Epidermal melanocyte (primary cell): Measurements from ENCODE around the gene CAPZA1.

Experiments
- DNase-seq: peaks from one replicate; pipeline ENCODE4 v3.0.0; 2011; ENCODE audit warnings: low spot score; ENCODE audit not compliant: insufficient read length

CAPZA1 gene

DNA sequence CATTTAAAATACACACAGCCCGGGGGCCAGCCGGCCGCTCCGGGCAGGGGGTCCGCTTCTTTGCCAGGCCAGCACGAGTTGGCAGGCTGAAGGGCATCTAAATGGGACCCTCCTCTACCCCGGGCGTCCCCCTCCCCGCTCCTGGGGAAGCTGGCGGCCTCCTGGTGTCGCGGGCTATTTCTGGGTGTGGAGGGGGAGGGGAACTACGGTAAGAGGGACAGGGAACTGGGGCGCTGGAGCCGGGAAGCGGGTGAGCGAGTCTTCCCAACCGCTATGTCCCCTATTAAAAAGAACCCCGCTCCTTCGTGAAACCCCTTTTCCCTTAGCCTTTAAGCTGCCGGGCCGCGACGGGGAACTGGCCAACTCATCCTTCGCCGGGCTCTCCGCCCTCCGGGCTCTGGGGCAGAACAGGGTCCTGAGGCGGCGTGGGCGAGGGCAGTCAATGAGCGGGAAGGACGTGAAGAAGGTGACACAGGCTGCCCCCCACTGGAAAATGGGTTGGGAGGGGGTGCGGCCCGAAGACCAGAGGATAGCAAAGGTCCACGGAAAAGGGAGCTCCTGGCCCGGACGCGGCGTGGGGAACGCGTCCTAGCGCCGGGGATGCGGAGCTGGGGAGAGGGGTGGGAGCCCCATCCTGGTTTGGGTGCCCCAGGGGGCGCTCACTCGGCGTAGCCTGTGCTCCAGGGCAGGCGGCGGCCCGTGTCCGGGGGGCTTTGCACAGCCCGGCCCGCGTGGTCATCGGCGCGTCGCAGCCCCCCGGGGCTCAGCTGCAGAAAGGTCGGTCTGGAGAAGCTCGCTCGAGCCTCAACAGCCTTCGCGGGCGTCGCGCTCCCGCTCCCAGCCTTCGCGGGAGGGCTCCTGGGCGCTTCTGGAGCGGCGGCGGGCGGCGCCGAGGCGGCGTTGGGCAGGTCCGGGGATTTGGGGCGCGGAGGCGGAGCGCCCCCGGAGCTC lies 95.0 kb downstream of the CAPZA1 start:
- no peak for DNase-seq

DNA sequence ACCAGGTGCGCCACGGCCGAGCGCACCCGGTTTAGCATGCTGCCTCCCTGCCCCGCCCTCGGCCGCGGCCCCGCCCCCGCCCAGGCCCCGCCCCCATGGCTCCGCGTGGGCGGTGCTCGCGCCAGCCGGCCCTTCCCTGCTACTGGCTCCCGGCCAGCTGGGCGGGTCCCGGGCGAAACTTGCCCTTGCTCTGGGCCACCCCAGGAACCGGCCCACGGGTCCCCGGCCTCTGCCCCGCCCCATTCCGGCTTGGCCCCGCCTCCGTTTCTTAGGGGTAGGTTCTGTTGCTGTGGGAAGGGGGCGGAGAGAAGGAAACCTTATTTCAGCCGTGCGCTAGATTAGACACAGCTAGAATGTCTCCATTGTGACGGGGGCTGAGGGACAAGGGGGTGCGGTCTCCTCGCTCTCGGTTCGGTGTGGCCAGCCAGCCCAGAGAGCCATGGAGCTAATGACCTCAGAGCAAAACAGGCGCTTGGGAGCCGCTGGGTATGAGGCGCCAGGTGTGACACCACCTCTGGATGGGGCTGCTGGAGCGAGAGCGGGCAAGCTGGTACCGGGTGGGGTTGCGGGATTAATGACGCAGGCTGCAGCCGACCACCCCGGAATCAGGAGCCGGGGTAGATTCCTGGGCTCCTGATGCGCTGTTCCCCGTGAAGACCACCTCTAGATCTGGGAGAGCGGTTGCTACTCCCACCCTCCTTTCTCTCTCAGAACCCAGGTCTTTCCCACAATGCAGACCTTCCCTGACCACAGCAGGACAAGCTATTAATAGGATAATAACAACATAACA lies 95.8 kb downstream of the CAPZA1 start, which contains the start of gene PPM1J:
PPM1J (minus strand) TSS at position 69 of the 790 bp plus-strand sequence; CDS start at position 38, 31 bp downstream.
- peak; percentile 95 for DNase-seq

DNA sequence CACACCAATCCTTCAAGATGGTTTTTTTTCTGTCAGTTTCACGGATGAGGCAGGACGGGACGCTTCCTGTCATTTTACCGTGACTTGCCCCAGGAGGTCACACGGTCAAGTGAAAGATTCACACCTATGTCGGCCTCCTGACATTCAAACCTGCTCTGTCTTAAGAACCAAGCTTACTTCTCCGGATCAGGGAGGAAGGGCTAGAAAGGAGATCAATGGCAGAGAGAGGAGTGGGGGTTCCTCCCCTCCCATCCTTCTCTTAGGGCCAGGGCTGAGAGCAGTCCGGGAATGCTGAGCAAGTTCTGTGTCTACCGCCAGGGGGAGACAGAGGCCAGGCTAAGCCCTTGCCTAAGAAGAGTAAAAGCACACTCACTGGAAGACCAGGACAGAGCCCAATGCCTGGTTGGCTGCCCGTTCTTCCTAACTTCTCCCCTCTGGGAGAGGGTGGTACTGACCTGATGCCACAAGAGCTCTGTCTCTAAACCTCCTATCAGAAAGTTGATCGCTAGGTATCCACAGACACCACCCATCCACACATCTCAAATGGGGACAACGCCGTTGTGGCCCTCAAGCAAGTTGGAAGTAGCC lies 96.6 kb downstream of the CAPZA1 start:
- peak; percentile 95 for DNase-seq

DNA sequence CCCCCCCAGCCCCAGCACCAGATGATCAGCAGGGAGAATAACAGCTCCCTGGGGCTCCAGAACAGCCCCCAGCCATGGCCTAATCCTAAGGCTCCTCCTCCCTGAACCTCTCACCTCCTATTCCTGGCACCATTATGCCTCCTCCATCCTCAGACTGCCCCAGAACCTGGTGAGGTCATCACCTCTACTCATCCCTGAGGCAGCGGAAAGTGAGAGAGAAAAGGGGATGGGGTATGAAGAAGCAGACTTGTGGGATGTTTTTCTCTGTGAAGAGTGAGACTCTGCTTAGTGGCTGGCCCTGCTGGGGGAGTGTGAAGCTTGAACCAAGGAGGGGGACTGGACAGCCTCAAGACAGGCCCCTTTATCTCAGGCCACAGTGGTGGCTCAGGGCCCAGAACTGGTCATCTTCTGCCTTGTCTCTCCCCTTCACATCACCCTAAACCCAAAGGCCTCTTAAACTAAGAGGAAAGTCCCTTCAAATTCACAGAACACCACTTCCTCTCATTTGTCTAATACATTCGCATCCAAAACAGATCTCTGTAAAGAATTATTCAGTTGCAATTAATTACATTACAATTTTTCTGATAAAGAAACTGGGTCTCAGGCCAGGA lies 97.7 kb downstream of the CAPZA1 start:
- no peak for DNase-seq

DNA sequence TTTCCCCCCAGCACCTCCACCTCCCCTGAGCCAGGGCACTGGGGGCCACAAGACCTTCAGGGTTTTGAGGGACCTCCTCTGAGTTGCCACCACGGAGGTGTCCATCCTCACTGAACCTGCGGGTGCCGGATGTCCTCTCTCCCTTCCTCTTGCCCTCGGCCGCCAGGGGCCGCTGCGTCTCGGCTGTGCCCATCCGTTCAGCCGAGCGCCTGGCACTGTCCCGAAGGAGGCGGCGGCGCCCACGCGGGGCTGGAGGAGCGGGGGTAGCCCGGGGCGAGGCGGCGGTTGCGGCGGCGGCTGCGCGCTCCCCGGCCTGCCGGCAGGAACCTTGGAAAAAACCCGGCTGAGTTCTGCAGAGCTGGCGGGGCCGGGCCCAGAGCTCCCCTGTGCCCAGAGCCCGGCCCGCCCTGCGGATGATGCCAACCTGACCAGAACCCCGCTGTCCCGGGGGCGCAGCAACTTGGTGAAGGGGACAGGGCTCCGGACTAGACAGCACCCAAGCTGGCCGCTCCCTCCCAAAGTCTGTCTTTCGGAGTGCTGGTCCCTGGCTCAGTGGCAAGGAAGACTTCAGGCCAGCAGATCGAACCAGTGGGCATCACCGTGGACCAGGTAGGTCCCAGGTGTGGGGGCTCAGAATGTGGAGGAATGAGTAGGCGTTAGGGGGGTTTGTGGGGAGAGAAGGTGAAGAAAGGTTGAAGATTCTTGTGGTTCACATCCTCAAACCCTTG lies 99.2 kb downstream of the CAPZA1 start:
- peak; percentile 76 for DNase-seq

DNA sequence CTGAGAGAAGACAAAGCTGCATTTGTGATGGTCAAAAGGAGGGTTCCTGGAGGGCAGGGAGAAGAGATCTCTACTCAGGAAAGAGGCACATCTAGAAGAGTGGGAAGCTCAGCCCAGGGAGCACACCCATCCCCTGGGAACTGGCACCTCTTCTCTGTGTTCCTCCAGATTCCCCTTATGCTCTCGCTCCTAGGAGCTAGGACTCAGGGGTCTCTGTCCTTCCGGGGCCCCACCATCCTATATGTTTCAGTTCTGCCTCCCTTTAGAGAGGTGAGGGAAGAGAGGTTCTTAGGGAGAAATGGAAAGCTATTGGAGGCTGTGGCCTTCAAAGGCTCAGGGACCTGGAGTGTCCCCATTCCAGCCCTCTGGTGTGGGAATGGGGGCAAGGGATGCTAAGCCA lies 100.1 kb downstream of the CAPZA1 start:
- DNase-seq = no peak

DNA sequence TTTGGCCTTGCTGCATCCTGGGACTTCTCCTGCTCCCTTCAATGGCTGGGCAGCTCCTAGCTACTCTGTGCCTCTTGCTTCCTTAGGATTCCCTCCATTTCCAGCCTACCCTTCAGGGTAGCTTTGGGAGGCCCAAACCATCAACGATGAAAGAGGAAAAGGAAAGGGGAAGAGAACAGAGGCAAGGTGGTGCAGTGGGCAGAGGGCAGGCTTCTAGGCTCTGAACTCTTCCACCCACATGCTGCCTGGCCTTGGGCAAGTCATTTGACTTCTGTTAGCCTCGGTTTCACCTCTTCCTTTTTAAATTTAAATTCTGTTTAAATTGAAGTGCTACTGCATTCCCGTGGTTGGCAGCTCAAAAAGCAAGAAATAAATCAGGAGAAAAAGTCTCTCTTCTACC lies 101.2 kb downstream of the CAPZA1 start:
- no peak for DNase-seq
